ENCODE results near the gene ACE.

Gene ACE

GRCh38 chr17:63492940-63493339 lies 16.1 kb downstream of the ACE start:
- no peak for DNase-seq

- no peak for DNase-seq
These were observed 16.6 kb downstream of the ACE start for GRCh38 chr17:63493411-63493810.

- DNase-seq = no peak
These were observed 17.6 kb downstream of the ACE start for GRCh38 chr17:63494300-63494928.

GRCh38 chr17:63495491-63495890 lies 18.6 kb downstream of the ACE start:
- no peak for DNase-seq

GRCh38 chr17:63496177-63496576 lies 19.3 kb downstream of the ACE start:
- no peak for DNase-seq

- no peak for DNase-seq
These were observed 20.0 kb downstream of the ACE start for GRCh38 chr17:63496663-63497400.

- no peak for DNase-seq
These were observed 21.0 kb downstream of the ACE start for GRCh38 chr17:63497708-63498483.

- DNase-seq = no peak
These were observed 21.9 kb downstream of the ACE start for GRCh38 chr17:63498626-63499195.

- no peak for DNase-seq
These were observed 23.9 kb downstream of the ACE start for GRCh38 chr17:63500543-63501390.

- no peak for DNase-seq
These were observed 26.5 kb downstream of the ACE start for GRCh38 chr17:63503341-63503705.

- DNase-seq = no peak
These were observed 27.4 kb downstream of the ACE start for GRCh38 chr17:63504261-63504660.

- no peak for DNase-seq
These were observed 28.5 kb downstream of the ACE start for GRCh38 chr17:63505341-63505740.

- DNase-seq = no peak
These were observed 29.8 kb downstream of the ACE start for GRCh38 chr17:63506627-63507026.

GRCh38 chr17:63511331-63511730 lies 34.5 kb downstream of the ACE start:
- no peak for DNase-seq

- no peak for DNase-seq
These were observed 35.5 kb downstream of the ACE start for GRCh38 chr17:63512388-63512787.

GRCh38 chr17:63512896-63513644 lies 36.2 kb downstream of the ACE start:
- DNase-seq = no peak

GRCh38 chr17:63514477-63514876 lies 37.6 kb downstream of the ACE start:
- no peak for DNase-seq

- DNase-seq = no peak
These were observed 38.1 kb downstream of the ACE start for GRCh38 chr17:63514974-63515373.

GRCh38 chr17:63515426-63515825 lies 38.6 kb downstream of the ACE start:
- DNase-seq = no peak

- DNase-seq = no peak
These were observed 40.3 kb downstream of the ACE start for GRCh38 chr17:63516910-63517824.

Measured in T-helper 9 cell (primary cell).